DND-41 (cell line): ENCODE data around the gene TAF1D.

Experiments used
- ATAC-seq: fragments of 200-7000 bp; cut with Tn5 transposase; 3 replicates; pipeline ENCODE4 v1.9.1; 2021; ENCODE audit warnings: low read depth; ENCODE audit not compliant: insufficient read depth
- DNase-seq: peaks from one replicate; pipeline ENCODE4 v3.0.0-alpha.2; 2020
- H2AFZ ChIP-seq: 2 replicates; pipeline ENCODE4 v1.6.0; 2012; ENCODE audit warnings: low read depth, low read length
- H3K27ac ChIP-seq: 2 replicates; pipeline ENCODE4 v1.5.1; 2012; ENCODE audit warnings: low read length, inconsistent platforms
- H3K27me3 ChIP-seq: fragments of 200-600 bp; sonication (generic); 2 replicates; pipeline ENCODE4 v1.6.0; 2012; ENCODE audit warnings: low read length, mild to moderate bottlenecking, inconsistent platforms; ENCODE audit not compliant: insufficient read depth, poor library complexity
- H3K36me3 ChIP-seq: 2 replicates; pipeline ENCODE4 v1.5.1; 2012; ENCODE audit warnings: low read length, inconsistent platforms; ENCODE audit not compliant: insufficient read depth
- H3K4me1 ChIP-seq: 2 replicates; pipeline ENCODE4 v1.5.1; 2012; ENCODE audit warnings: mild to moderate bottlenecking, low read length; ENCODE audit not compliant: insufficient read depth
- H3K4me2 ChIP-seq: 2 replicates; pipeline ENCODE4 v1.6.0; 2012; ENCODE audit warnings: mild to moderate bottlenecking, moderate library complexity, low read length, inconsistent platforms; ENCODE audit not compliant: insufficient read depth
- H3K4me3 ChIP-seq, 2 experiments: fragments of 200-600 bp in 1 of 2; shearing (Covaris generic) in 1 of 2; 2 replicates each; pipeline ENCODE4 v1.5.1; 2012 to 2016; ENCODE audit warnings: inconsistent platforms in 2 of 2, low read length in 2 of 2, mild to moderate bottlenecking in 2 of 2, low read depth in 1 of 2, moderate library complexity in 1 of 2
- H3K79me2 ChIP-seq: 2 replicates; pipeline ENCODE4 v1.6.0; 2012; ENCODE audit warnings: low read length, inconsistent platforms; ENCODE audit not compliant: insufficient read depth
- H3K9ac ChIP-seq: 2 replicates; pipeline ENCODE4 v1.6.0; 2012; ENCODE audit warnings: low read depth, mild to moderate bottlenecking, inconsistent platforms, low read length, moderate library complexity
- H3K9me3 ChIP-seq: 2 replicates; pipeline ENCODE4 v1.5.1; 2012; ENCODE audit warnings: low read length, moderate library complexity, mild to moderate bottlenecking, inconsistent platforms; ENCODE audit not compliant: insufficient read depth, severe bottlenecking
- H4K20me1 ChIP-seq: 2 replicates; pipeline ENCODE4 v1.6.0; 2012; ENCODE audit warnings: low read length; ENCODE audit not compliant: insufficient read depth
- CTCF ChIP-seq: IDR thresholded peaks from 2 replicates; pipeline ENCODE4 v1.5.1; 2012; ENCODE audit warnings: borderline replicate concordance, low read length, moderate library complexity, mild to moderate bottlenecking; ENCODE audit not compliant: poor library complexity, severe bottlenecking; ENCODE audit errors: extremely low read depth
- EZH2 ChIP-seq: IDR thresholded peaks from 3 replicates; pipeline ENCODE4 v1.6.1; 2012; ENCODE audit warnings: borderline replicate concordance, low read depth, mild to moderate bottlenecking, moderate library complexity, low read length, inconsistent platforms; ENCODE audit not compliant: severe bottlenecking

The TAF1D gene

GRCh38 chr11:93710239-93710638, 31.1 kb downstream of the TAF1D start:
- Histone ChIP-seq H4K20me1 (peaks cover 8% of the 10 kb centered on the region; the same call in 1 of the 2 replicates), H3K9me3 (peaks cover 16% of the 10 kb centered on the region), H3K4me2 (no peak overlapping the region), H3K27ac (no peak overlapping the region), H3K4me3 (no peak overlapping the region), H3K9ac (no peak overlapping the region), H2AFZ (no peak overlapping the region), H3K27me3 (no peaks in the 10 kb centered on the region), H3K4me1 (peaks cover 2% of the 10 kb centered on the region; the same call in 1 of the 2 replicates), H3K79me2 (peaks cover 52% of the 10 kb centered on the region), H3K36me3 (peaks cover 94% of the 10 kb centered on the region)
- ATAC-seq (no peak), DNase-seq (no peak)
- TF ChIP-seq CTCF (no peak), EZH2 (no peak)

- H3K27ac ChIP-seq, result no peak overlapping the region
- H4K20me1 ChIP-seq, result no peaks in the 10 kb centered on the region
- H3K9me3 ChIP-seq, result peaks cover 12% of the 10 kb centered on the region
- H3K36me3 ChIP-seq, result peaks cover 98% of the 10 kb centered on the region
- H2AFZ ChIP-seq, result no peak overlapping the region
- H3K27me3 ChIP-seq, result no peaks in the 10 kb centered on the region
- DNase-seq (peak; percentile 15), ATAC-seq (0 out of 3 replicates have a peak, but pooled peaks have one; percentile 22)
- no peak overlapping the region for H3K4me3 ChIP-seq
- peaks cover 29% of the 10 kb centered on the region for H3K79me2 ChIP-seq
- H3K9ac ChIP-seq, result no peak overlapping the region
- H3K4me2 ChIP-seq, result no peak overlapping the region
- TF ChIP-seq CTCF (peak; percentile 41), EZH2 (no peak)
- no peaks in the 10 kb centered on the region for H3K4me1 ChIP-seq
Observed at GRCh38 chr11:93704237-93704636, 37.1 kb downstream of the TAF1D start.

GRCh38 chr11:93700830-93701229, 40.5 kb downstream of the TAF1D start:
- ATAC-seq (no peak), DNase-seq (no peak)
- Histone ChIP-seq H3K4me2 (no peak overlapping the region), H3K4me3 (no peak overlapping the region), H4K20me1 (no peaks in the 10 kb centered on the region), H3K9ac (no peak overlapping the region), H3K36me3 (peaks cover 98% of the 10 kb centered on the region), H3K27me3 (no peaks in the 10 kb centered on the region), H3K27ac (no peak overlapping the region), H3K79me2 (peaks cover 18% of the 10 kb centered on the region; the same call in 1 of the 2 replicates), H3K9me3 (no peaks in the 10 kb centered on the region), H3K4me1 (no peaks in the 10 kb centered on the region), H2AFZ (no peak overlapping the region)
- no peak for TF ChIP-seq CTCF
- TF ChIP-seq EZH2, result no peak

GRCh38 chr11:93697611-93698010, 43.7 kb downstream of the TAF1D start:
- no peak overlapping the region for H3K4me2 ChIP-seq
- H2AFZ ChIP-seq, result no peak overlapping the region

More at GRCh38 chr11:93697611-93698010, 43.7 kb downstream of the TAF1D start:
- Histone ChIP-seq H3K4me3 (no peak overlapping the region), H3K9ac (no peak overlapping the region), H3K36me3 (peaks cover 96% of the 10 kb centered on the region), H3K27me3 (no peaks in the 10 kb centered on the region), H3K9me3 (no peaks in the 10 kb centered on the region), H3K4me1 (no peaks in the 10 kb centered on the region), H4K20me1 (no peaks in the 10 kb centered on the region), H3K27ac (no peak overlapping the region), H3K79me2 (peaks cover 9% of the 10 kb centered on the region; the same call in 1 of the 2 replicates)
- DNase-seq, result no peak
- ATAC-seq, result no peak
- no peak for TF ChIP-seq EZH2
- no peak for TF ChIP-seq CTCF
